Endometrial microvascular endothelial cells (primary cell): Measurements from ENCODE around the gene GBGT1. TPM values are rescaled to one million over a fixed set of nuclear protein-coding genes. Genes with fewer than 3 reads are reported as not detected.
"Not testable (repeated sequence)": the region's sequence is repeated elsewhere in the genome, so short reads cannot be mapped to it uniquely, and the experiment has no call there.

Source experiments
- in situ Hi-C: cut with HindIII; loops from 2 replicates; pipeline ENCODE4 v1.10.0; 2017; ENCODE audit warnings: low sequenced_read_pairs, low pct_unique_long_range_greater_than_20kb; ENCODE audit errors: inconsistent ontology term
- total RNA-seq: library from RNA; depleted of rRNA; stranded (reverse); fragments of >200 nt; gene quantifications from one replicate; pipeline ENCODE4 v1.2.3, GENCODE V29; 2015; ENCODE audit errors: inconsistent ontology term

GBGT1 gene
- total RNA-seq = 0.37 TPM

DNA sequence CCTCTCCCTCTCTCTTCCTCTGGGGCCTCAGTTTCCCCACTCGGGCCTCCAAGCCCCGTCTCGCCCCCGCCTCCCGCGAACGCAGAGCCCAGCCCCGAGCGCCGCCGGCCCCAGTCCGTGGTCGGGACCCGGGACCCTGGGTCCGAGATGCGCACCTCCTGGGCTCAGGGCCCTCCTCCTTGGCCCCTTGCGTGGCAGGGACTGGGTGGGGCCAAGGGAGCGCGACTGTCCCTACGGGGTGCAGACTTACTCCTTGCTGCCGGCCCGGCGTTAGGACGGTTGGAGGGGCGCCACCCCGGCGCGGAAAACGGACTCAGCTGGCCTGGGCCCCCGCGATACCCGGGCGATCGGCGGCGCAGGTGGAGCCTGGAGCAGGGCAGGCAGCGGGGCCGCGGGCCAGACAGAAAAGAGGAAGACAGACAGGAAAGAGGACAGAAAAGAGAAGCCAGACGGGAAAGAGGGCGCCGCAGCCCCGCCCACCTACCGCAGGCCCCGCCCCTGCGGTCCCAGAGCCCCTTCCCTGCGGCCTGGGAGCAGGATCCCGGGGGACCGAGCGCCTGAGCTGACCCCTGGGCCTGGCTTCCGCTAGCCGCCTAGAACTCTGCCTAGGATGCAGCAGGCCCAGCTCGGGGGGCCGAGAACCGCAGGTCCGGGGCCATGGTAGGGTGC lies at the start of gene GBGT1:
Gene GBGT1 (minus strand): TSS at position 411 of the 669 bp plus-strand sequence. CDS start 1,502 bp downstream, outside the sequence.
- in situ Hi-C loops = no loop called here

DNA sequence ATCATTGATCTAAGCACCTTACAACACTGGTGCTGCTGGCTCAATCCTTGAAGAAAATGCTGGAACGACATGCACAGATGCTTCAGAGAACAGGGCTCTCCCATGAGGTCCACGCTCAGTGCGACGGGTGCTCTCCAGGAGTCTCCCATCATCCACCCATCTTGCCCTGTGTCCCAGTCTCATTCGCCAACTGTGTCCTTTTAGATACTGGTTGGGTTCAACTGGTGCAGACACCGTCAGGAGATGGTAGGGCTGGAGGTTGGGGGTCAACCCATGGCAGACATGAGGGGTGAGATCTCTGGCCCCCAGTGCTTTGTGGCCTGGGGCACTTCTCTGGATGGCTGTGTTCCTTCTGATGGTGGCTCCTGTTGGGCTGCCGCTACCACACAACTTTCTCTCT lies 46.9 kb upstream of the GBGT1 start:
- in situ Hi-C loops = no loop called here

DNA sequence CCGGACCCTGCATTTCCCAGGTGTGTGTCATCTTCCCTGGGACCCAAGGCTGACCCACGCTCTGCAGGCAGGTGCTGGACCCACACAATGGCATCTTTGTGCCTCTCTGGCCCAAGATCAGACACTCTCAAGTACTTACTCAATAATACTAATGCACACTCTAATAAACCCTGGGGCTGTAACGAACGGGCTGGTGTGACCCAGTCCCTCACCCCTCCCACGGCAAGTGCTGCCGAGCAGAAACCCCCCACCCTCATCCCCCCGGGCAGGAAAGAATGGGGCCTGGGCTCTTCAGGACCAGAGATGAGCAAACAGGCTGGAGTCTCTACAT lies 46.5 kb upstream of the GBGT1 start:
- in situ Hi-C loops = no loop called here

DNA sequence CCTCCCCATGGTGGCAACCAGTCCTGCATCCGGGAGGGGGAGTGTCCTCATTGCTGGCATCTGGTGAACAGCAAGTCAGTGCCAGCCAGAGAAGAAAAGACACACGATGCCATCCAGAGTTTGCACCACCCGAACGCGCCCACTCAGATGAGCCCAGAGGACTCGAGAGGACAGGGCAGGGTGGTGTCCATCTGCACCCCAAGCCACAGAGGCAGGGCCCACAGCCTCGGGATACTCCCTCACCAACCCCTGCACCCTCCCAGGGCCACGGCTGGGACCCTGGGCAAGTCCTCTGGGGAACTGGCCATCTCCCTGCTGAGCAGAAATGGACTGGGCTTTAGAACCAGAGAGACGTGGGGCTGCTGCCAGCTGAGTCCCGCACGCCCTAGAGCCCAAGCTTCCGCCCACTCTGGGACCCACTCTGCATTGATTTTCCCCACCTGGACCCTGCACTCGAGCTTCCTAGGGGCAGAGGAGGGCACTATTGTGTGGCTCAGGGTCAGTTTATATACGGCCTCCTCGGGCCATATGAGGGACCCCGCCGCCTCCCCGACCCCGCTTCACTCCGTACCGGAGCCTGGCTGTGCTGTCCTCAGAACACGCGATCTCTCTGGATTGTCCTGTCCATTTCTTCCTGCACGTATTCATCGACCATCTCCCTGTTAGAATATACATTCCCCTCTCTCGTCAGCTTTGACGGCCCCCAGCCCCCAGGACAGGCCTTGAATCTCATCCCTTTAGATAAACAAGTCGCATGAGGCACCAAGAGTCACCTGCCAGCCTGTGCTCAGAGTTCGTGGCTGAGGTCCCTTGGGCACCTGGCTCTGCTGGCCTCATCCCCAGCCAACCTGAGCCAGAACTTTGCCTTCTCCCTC lies 45.9 kb upstream of the GBGT1 start:
- in situ Hi-C loops = not testable (repeated sequence)

DNA sequence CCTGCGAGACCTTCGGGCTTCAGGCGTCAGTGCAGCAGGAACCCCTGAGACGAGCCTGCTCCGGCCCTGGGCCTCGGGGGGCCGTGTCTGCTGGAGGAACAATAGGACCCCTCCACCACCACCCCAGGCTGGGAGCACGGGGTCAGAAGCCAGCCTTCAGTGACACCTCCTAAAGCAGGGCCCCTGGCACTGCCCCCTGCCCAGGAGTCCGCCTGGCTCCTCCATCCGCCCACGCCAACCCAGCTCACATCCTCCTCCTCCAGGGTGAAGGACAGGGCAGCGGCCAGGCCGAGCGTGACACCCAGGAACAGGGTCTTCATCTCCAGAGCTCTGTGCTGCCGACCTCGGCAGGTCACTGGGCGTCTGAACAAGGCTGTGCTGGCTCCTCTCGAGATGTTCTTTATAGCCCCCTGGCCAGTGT lies 45.2 kb upstream of the GBGT1 start, which contains the start of gene OBP2B:
Gene OBP2B (minus strand): TSS at position 371 of the 421 bp plus-strand sequence. CDS start 51 bp downstream, at position 320.
- in situ Hi-C loops = not testable (repeated sequence)

DNA sequence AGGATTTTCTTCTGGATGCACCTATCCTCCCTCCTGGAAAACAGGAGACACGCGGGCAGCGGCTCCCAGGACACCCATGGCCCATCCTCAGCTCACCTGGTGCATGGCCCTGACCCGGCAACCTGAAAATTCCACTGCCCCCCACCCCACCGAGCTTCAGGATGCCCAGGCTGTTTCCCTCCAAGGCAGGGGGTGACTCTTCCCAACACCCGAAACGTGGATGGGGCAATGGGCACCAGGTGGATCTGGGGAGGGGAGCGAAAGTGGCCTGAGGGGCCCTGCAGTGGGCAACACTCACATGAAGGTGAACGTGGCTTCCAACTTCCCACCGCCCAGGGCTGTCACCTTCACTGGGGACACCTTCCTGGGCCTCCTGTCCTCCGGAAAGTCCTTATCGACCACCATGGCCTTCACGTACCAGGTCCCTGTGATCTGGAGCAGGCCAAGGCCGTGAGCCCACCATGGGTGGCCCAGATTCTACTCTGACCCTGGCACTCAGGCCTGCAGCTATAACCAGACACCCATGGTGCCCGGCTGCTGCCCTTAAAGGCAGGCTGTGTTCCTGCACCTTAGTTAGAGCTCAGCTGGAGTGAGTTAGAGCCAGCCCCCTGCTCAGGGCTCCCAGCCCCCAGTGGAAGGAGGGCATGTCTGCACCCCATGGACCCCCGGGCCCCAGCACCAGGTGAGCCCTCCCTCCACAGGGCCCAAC lies 44.6 kb upstream of the GBGT1 start:
- in situ Hi-C loops = not testable (repeated sequence)

DNA sequence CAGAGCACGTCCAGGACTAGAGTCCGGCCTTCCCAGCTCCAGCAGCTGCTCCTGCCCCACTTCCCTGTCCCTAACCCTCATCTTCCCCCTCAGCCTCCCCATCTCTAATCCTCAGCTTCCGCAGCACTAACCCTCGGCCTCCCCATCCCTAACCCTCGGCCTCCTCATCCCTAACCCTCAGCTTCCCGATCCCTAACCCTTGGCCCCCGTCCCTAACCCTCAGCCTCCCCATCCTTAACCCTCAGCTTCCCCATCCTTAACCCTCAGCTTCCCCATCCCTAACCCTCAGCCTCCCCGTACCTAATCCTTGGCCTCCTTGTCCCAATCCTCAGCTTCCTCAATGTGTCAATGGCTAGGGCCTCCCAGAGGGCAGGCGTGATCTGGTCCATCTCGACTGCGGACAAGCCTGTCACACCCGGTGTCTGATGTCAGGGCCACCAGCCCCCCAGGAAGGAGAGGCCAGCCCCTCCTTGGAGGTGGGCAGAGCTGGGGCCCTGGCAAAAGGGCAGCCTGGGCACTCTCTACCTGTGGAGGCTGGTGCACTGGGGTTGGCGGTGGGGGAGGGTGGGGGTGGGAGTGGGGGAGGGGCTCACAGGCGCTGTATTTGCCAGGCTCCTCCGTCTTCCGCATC lies 43.9 kb upstream of the GBGT1 start:
- in situ Hi-C loops = no loop called here

DNA sequence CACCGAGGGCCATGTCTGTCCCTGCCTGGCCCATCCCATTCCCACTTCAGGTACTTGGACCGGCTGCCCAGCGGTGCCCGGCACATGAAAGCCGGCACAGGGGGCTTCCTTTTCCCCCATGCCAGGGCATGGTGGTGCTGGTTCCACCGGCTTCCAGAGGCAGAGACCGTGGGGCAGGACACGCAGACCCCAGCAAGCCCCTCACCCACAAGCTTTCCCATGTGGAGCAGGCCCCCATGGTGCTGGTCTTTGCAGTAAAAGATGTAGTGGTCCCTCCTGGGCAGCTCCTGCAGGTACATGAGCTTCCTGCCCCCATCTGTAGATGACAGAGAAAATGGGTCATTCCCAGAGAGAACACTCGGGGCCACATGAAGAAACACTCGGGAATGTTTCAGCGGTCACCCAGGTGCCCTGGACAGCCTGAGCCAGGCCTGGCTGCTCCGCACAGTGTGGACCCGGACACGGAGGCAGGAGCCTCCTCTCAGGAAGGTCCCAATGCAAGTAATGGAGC lies 43.4 kb upstream of the GBGT1 start:
- in situ Hi-C loops = no loop called here

DNA sequence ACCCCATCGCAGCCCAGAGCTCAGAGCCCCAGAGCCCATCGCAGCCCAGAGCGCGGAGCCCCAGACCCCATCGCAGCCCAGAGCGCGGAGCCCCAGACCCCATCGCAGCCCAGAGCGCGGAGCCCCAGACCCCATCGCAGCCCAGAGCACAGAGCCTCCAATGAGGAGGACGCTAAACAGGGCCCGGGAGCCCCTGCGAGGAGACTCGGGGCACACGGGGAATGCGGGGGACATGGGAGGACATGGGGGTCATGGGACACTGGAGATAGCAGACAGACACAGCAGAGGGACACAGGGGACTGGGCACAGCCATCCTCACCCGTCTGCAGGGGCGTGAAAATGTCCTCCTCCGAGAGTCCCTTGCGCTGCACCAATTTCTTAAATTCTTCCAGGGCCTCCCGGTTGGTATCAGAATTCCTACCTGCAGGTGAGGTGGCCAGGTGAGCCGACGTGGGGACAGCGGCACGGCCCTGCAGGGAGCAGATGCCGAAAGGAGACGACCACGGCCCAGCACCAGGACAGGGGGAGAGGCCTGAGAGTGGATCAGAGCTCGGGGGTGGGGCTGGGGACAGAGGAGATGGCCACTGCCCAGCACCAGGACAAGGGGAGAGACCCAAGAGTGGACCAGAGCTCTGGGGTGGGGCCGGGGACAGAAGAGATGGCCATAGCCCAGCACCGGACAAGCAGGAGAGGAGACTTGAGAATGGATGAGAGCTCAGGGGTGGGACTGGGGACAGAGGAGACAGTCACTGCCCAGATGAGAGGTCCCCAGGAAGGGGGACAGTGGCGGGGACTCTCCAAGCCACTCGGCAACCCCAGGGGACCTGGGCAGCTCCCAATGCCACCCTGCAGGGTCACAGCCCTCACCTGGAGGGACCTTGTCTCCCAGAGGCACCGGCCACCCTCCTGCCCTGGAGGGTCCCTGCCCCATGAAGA lies 42.5 kb upstream of the GBGT1 start:
- in situ Hi-C loops = no loop called here

DNA sequence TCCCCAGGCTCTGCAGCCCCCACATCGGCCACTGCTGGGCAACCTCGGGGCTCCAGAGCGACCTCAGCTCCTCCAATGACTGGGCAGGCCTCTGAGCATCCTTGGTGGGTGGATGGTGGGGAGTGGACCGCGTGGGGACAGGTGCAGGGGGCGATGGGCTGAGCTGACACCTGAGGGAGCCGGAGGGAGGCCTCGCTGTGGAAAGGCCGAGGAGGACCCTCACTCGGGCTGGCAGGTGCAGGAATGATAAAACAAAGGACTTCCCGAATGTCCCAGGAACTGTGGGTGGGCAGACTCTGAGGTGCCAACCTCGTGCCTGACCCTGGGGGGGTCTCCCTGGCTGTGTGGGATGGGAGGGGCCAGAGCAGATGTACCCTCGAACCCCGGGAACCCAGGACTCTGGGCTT lies 41.8 kb upstream of the GBGT1 start:
- in situ Hi-C loops = not testable (repeated sequence)

DNA sequence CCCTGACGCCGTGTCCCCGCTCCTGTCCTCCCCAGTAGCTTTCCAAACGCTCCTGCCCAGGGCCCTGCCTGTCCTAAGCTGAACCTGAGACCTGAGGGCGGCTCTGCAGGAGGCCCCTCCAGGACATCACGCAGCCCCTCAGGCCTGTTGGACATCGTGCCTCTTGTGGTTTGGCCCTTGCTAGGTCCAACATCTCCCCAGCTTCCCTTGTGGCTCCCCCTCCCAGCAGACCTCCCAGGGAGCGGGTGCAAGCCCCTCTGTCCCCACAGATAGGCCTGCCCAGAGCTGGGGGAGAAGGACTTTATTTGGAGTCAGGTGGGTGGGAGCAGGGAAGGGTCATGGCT lies 41.3 kb upstream of the GBGT1 start:
- in situ Hi-C loops = no loop called here

DNA sequence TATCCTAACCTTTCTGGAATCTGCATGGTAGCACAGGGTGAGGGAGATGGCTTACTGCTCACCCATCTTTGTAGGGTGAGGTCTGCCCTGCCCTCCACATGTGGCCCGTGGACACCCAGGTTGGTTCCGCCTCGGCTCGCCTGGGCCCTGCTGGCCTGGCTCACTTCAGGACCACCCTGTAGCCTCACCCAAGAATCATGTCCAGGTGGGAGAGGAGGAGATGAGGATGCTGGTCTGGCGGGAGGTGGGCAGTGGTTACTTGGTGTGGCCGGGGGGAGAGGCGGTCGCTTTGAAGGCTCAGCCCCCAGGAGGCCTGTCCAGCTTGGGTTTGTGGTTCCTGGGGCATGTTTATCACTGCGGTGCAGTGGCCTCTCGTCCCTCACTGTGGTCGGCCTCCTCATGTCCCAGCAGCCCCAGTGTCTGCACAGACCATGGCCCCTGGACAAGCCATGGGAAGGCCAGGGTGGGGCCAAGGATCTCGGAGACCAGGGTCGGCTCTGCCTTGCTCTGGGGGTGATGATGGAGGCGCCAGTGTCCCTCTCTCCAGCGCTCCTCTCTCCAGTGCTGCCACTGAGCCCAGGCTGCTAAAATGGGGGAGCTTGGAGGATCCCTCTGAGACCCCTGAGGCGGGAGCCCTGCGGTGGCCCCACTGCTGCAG lies 40.8 kb upstream of the GBGT1 start:
- in situ Hi-C loops = no loop called here

DNA sequence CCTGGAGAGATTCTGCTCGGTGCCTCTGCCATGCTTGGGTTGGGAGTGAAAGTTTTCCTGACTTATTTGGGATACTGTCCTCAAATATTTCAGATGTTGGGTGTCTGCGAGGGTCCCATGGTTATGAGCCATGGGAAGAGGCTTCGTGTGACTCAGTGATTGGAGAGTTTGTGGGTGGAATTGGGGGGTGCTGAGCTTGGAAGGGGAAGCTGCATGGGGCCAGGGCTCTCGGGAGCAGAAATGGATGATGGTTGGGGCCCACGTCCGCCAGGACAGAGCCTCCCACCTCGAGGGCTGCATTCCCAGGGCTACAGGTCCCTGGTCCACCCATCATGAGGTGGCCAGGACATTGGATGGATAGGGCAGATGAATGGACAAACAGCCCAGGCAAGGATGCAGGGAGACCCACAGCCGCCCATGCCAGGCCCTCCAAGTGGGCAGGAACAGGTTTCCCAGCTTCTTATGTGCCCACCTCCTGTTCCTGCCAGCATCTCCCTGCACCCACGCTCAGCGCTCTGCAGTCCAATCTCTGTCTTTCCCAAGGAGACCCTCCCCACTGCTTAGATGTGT lies 39.9 kb upstream of the GBGT1 start:
- in situ Hi-C loops = no loop called here

DNA sequence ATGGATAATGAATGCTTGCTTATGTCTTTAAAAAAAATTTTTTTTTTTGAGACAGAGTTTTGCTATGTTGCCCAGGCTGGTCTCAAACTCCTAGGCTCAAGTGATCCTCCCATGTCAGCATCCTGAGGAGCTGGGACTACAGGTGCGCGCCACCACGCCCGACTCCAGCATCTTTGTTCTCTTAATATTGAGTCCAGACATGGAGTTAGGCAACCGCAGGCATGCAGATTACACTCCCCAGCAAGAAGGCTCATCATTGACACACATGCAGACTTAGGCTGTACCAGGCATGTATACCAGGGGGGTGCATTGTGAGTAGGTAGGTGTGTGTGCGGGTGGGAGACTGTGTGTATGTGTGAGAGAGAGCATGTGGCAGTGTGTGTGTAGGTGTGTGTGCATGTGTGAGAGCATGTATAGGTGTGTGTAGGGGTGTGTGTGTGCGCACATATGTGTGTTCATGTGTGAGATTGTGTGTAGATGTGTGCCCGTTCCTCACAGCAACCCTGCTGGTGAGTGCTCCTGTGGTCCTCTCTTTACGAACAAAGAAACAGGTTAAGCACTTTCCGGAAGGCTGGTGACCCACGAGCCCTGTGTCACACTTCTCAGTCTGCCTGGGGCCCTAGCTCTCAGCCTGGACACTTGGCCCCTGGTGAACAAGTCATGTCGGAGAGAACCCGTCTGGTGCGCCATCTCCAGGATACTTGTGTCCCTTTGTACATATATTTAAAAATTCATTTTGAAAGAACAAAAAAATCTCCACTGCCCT lies 39.2 kb upstream of the GBGT1 start:
- in situ Hi-C loops = no loop called here

DNA sequence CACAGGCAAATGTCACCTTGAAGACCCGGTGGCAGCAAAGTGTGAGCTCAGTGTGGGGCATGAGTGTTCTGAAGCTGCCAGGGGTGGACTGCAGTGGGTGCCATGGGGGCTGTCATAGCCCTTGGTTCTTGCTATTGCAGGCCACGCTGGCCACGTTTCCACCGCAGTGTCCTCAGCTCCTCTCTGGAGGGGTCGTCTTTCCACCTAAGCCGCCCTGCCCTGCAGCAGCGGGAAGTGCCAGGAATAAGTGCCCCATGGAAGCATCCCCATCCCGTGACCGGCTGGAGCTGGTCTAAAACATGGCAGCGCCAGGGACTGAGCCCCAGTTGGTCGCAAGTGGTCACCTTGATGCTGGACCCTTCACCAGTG lies 38.4 kb upstream of the GBGT1 start:
- in situ Hi-C loops = no loop called here

DNA sequence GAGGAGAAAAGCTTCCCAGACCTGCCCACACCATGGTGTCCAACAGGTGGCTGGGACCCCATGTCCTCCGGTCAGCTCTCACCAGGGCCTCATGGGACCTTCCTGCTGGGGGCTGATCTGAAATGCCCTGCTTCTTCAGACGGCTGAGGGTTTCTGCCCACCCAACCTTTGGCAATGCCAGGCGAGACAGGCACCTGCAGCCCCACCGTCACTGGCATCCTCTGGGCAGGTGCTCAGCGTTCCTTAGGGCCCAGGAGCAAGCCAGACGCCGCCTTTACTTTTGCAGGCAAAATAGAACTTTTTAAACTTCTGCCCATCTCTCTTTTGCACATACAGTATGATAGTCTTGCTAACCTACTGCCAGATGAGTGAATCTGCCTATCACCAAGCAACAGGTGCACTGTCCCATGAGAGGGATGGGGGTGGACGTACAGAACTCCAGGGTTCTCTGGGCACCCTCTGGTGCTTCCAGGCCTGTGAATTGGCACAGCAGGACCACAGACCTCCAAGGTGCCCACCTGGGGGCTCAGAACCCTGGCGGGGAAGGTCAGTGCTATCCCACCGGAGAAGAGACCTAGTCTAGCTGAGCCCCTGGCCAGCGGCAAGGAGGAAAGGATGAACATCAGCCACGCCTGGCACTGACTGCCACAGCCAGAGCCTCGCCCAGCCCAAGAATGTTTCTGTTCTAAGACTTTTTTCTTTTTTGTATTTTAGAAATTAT lies 37.9 kb upstream of the GBGT1 start:
- in situ Hi-C loops = no loop called here
